Upper lobe of left lung (tissue), 6 donors: ENCODE data around the gene OR1F1. TPM values are rescaled to one million over a fixed set of nuclear protein-coding genes. Genes with fewer than 3 reads are reported as not detected.
"Not testable (repeated sequence)": the region's sequence is repeated elsewhere in the genome, so short reads cannot be mapped to it uniquely, and the experiment has no call there.

Experiments used
- ATAC-seq, 2 donors: fragments of 200-7000 bp; cut with Tn5 transposase; one replicate each; pipeline ENCODE4 v1.9.1; 2022; ENCODE audit warnings: mild to moderate bottlenecking in 2 of 2, moderate library complexity in 2 of 2; ENCODE audit not compliant: low FRiP score in 2 of 2
- DNase-seq, 2 donors: peaks; one replicate each; pipeline ENCODE4 v3.0.0-alpha.2; 2019 to 2020
- H3K27ac ChIP-seq, 4 donors: fragments of 200-600 bp; sonication (generic); one replicate each; pipeline ENCODE4 v1.5.1; 2016 to 2019
- H3K27me3 ChIP-seq, 4 donors: fragments of 200-600 bp; sonication (generic); one replicate each; pipeline ENCODE4 v1.5.1; 2017 to 2019
- H3K36me3 ChIP-seq, 4 donors: fragments of 200-600 bp; sonication (generic); one replicate each; pipeline ENCODE4 v1.5.1; 2016 to 2019
- H3K4me1 ChIP-seq, 4 donors: fragments of 200-600 bp; sonication (generic); one replicate each; pipeline ENCODE4 v1.5.1; 2018 to 2019
- H3K4me3 ChIP-seq, 4 donors: fragments of 200-600 bp; sonication (generic); one replicate each; pipeline ENCODE4 v1.5.1; 2017 to 2019; ENCODE audit warnings: mild to moderate bottlenecking in 2 of 4, moderate library complexity in 1 of 4
- H3K9me3 ChIP-seq, 4 donors: fragments of 200-600 bp; sonication (generic); one replicate each; pipeline ENCODE4 v1.5.1; 2018 to 2019
- EP300 ChIP-seq, 4 donors: sonication (generic); formaldehyde crosslinking; IDR thresholded peaks; one replicate each; pipeline ENCODE4 v1.5.1; 2017; ENCODE audit warnings: antibody characterized with exemption in 4 of 4, control low read depth in 2 of 4
- POLR2A ChIP-seq, 4 donors: fragments of 450-650 bp; IDR thresholded peaks; one replicate each; pipeline ENCODE4 v1.5.1; 2016 to 2017; ENCODE audit warnings: antibody characterized with exemption in 4 of 4, mild to moderate bottlenecking in 2 of 4
- POLR2AphosphoS5 ChIP-seq, 2 donors: sonication (generic); formaldehyde crosslinking; IDR thresholded peaks; one replicate each; pipeline ENCODE4 v1.5.1; 2017; ENCODE audit warnings: antibody characterized with exemption in 2 of 2
- WGBS, 2 donors: methylation state at CpG; one replicate each; pipeline ENCODE4 v1.1.5; 2017 to 2018; 5-methylcytosine and 5-hydroxymethylcytosine counted together
- total RNA-seq, 6 donors: library from RNA; depleted of rRNA in 4 of 6; stranded (reverse); fragments of >200 nt in 4 of 6; gene quantifications; one replicate each; pipeline versions ENCODE4 v1.1.0 to v1.2.1, GENCODE V29; 2016 to 2021
- TF ChIP-seq, protein P1 (sequence below), 6 experiments: fragments of 450-650 bp in 4 of 6; fragments of 200-600 bp in 2 of 6; sonication (generic) in 2 of 6; IDR thresholded peaks; one replicate each; pipeline ENCODE4 v1.5.1; 2016 to 2019; ENCODE audit warnings: antibody characterized with exemption in 6 of 6
- donor health status: DM: no; HTN: no; CAD: no; lungs with moderate emphysema.
- donor health status: DM: no; HTN: yes; CAD: no; lungs with severe emphysema.

The OR1F1 gene
- total RNA-seq, 6 donors from 2014 or later = not detected

- Histone ChIP-seq H3K4me3 (no peak overlapping the region), H3K9me3 (no peaks in the 10 kb centered on the region), H3K36me3 (no peaks in the 10 kb centered on the region), H3K27me3 (peaks cover 0 to 28% (median 14%) of the 10 kb centered on the region in 4 donors), H3K27ac (no peak overlapping the region), H3K4me1 (peaks cover 17 to 20% (median 18%) of the 10 kb centered on the region in 4 donors)
- TF ChIP-seq POLR2A (IDR thresholded peaks at IDR 0.05) = no peak
- TF ChIP-seq, protein P1, sequence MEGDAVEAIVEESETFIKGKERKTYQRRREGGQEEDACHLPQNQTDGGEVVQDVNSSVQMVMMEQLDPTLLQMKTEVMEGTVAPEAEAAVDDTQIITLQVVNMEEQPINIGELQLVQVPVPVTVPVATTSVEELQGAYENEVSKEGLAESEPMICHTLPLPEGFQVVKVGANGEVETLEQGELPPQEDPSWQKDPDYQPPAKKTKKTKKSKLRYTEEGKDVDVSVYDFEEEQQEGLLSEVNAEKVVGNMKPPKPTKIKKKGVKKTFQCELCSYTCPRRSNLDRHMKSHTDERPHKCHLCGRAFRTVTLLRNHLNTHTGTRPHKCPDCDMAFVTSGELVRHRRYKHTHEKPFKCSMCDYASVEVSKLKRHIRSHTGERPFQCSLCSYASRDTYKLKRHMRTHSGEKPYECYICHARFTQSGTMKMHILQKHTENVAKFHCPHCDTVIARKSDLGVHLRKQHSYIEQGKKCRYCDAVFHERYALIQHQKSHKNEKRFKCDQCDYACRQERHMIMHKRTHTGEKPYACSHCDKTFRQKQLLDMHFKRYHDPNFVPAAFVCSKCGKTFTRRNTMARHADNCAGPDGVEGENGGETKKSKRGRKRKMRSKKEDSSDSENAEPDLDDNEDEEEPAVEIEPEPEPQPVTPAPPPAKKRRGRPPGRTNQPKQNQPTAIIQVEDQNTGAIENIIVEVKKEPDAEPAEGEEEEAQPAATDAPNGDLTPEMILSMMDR (IDR thresholded peaks at IDR 0.05) = no peak
- no peak for DNase-seq
- 13 to 36% methylated on average over 1 of the region's 1 CpG for WGBS, 2 donors
- no peak for ATAC-seq
Measured at GRCh38 chr16:3166505-3166886, 21.5 kb upstream of the OR1F1 start.

DNA sequence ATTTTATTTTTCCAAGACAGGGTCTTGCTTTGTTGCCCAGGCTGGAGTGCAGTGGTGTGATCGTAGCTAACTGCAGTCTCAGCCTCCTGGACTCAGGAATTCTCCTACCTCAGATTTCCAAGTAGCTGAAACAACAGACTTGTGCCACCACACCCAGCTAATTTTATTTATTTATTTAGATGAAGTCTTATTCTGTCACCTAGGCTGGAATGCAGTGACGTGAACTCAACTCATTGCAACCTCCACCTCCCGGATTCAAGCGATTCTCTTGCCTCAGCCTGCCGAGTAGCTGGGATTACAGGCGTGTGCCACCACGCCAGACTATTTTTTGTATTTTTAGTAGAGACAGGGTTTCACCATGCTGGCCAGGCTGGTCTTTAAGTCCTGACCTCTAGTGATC is 19.3 kb upstream of the OR1F1 start:
- H3K27ac ChIP-seq, ATAC-seq: not testable (repeated sequence)

GRCh38 chr16:3170440-3171180 is 17.4 kb upstream of the OR1F1 start:
- 4 to 6% methylated on average over 10 to 42 of the region's 53 CpGs for WGBS, 2 donors
- Histone ChIP-seq H3K27ac (no peak overlapping the region), H3K36me3 (no peaks in the 10 kb centered on the region), H3K27me3 (peaks cover 0 to 68% (median 38%) of the 10 kb centered on the region in 4 donors), H3K4me3 (peak overlapping the region in 1 of 4 donors; percentile 14), H3K4me1 (peaks cover 24 to 42% (median 28%) of the 10 kb centered on the region in 4 donors), H3K9me3 (no peaks in the 10 kb centered on the region)
- ATAC-seq = peak in 1 of 2 donors; percentile 7
- TF ChIP-seq POLR2A (IDR thresholded peaks at IDR 0.05) = no peak
- TF ChIP-seq, protein P1 (IDR thresholded peaks at IDR 0.05) = no peak
- no peak for TF ChIP-seq POLR2AphosphoS5 (IDR thresholded peaks at IDR 0.05)
- TF ChIP-seq EP300 (IDR thresholded peaks at IDR 0.05) = no peak
- peak in 1 of 2 donors; percentile 60 for DNase-seq

More for the DNA sequence above, 19.3 kb upstream of the OR1F1 start:
- 76 to 86% methylated on average over 7 of the region's 7 CpGs for WGBS, 2 donors
- Histone ChIP-seq H3K4me1 (peaks cover 21 to 29% (median 24%) of the 10 kb centered on the region in 4 donors), H3K27me3 (peaks cover 0 to 49% (median 29%) of the 10 kb centered on the region in 4 donors)
- not testable (repeated sequence) for H3K36me3 ChIP-seq, DNase-seq, H3K4me3 ChIP-seq, H3K9me3 ChIP-seq

DNA sequence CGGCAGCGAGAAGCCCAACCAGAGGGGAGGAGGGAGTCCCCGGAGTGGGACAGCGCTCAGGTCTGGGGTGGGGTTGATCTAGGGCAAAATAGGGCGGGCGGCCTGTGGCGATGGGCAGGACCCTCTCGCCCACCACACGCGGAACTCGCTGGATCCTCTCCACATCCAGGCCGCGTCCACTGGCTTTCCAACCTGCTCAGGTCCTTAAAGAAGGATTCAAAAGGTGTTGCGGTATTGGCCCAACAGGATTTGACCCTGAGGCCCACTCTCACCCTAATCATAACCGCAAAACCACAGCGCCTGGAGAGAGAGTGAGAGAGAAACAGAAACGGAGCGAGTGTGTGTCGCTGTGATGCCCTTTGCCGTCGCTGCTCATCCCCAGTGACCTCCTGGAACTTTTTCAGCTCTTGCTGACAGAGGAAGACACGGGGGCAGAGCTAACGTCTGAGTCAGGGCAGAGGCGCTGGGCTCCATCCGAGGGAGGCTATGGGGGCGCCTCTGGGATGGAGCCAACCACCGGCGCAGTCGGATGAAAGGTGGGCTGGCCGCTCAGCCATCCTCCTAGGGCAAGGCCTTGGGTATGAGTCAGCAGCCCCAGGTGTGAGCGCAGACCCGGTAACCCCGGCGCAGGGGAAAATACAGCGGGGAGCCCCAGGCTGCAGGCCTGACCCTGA is 16.7 kb upstream of the OR1F1 start:
- no peaks in the 10 kb centered on the region for H3K36me3 ChIP-seq
- ATAC-seq (peak in 1 of 2 donors; percentile 34), DNase-seq (peak in 1 of 2 donors; percentile 50)
- 6 to 9% methylated on average over 18 to 35 of the region's 35 CpGs for WGBS, 2 donors
- TF ChIP-seq, protein P1 (IDR thresholded peaks at IDR 0.05) = no peak
- TF ChIP-seq EP300 (IDR thresholded peaks at IDR 0.05) = no peak
- TF ChIP-seq POLR2A (IDR thresholded peaks at IDR 0.05) = no peak
- TF ChIP-seq POLR2AphosphoS5 (IDR thresholded peaks at IDR 0.05) = no peak
- H3K4me3 ChIP-seq = peak overlapping the region in 1 of 4 donors; percentile 14
- no peaks in the 10 kb centered on the region for H3K9me3 ChIP-seq
- no peak overlapping the region for H3K27ac ChIP-seq
- peaks cover 22 to 39% (median 26%) of the 10 kb centered on the region in 4 donors for H3K4me1 ChIP-seq
- H3K27me3 ChIP-seq = peaks cover 0 to 72% (median 41%) of the 10 kb centered on the region in 4 donors

GRCh38 chr16:3171855-3172593 is 16.0 kb upstream of the OR1F1 start:
- Histone ChIP-seq H3K9me3 (no peaks in the 10 kb centered on the region), H3K27me3 (peaks cover 0 to 72% (median 44%) of the 10 kb centered on the region in 4 donors), H3K27ac (no peak overlapping the region), H3K4me3 (no peak overlapping the region), H3K36me3 (no peaks in the 10 kb centered on the region), H3K4me1 (peaks cover 22 to 39% (median 26%) of the 10 kb centered on the region in 4 donors)
- 13 to 14% methylated on average over 30 to 31 of the region's 41 CpGs for WGBS, 2 donors
- DNase-seq (no peak), ATAC-seq (peak; percentile 12 to 32)
- TF ChIP-seq POLR2AphosphoS5 (IDR thresholded peaks at IDR 0.05) (no peak), POLR2A (IDR thresholded peaks at IDR 0.05) (no peak), EP300 (IDR thresholded peaks at IDR 0.05) (no peak)
- TF ChIP-seq, protein P1 (IDR thresholded peaks at IDR 0.05) = no peak
